GM18861 (cell line): ENCODE results near the gene DOCK4.

ENCODE experiments used
- ATAC-seq: cut with Tn5 transposase; IDR thresholded peaks from one replicate; pipeline ENCODE4 v1.9.1; 2021; ENCODE audit not compliant: unreplicated experiment

The DOCK4 gene

GRCh38 chr7:112162142-112162766 lies 43.9 kb downstream of the DOCK4 start:
- no peak for ATAC-seq

DNA sequence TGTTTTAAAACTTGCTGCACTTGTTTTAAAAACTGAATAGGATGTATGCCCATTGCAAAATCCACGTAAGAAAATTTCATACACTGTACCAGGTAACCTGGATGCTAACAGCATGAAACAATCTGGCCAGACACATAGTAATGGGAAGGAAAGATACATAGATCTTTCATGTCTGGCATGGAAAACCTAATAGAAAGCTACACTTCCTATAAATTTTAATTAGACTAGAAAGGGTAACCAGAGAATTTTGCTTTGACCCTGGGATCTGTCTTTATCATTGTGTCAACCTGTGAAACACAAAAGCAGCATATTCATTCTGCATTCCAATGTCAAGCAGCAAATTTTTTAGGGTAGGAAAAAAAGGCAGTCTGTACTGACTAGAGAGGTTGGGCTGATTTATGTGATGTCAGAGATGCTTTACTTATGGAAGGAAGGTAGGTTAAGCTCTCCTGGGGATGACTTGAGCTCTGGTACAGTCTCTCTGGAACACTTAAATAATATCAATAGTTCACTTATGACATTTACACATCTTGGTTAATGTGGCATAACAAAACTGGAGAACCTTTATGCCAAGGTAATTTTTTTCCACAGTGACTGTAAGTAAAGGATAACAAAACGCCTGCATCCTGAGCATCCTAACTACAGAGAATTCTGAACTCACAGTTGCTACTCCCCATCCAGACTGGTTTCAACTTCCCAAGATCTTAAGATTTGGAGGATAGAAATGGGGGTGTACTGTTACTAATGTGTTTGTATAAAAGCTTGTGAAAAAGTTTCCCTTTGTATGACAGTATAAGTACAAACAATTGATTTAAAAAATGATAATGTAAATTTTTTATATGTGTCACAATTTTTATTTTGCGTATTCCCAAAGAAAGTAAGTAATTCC lies 44.7 kb downstream of the DOCK4 start:
- ATAC-seq = no peak

GRCh38 chr7:112160771-112161150 lies 45.4 kb downstream of the DOCK4 start:
- no peak for ATAC-seq

DNA sequence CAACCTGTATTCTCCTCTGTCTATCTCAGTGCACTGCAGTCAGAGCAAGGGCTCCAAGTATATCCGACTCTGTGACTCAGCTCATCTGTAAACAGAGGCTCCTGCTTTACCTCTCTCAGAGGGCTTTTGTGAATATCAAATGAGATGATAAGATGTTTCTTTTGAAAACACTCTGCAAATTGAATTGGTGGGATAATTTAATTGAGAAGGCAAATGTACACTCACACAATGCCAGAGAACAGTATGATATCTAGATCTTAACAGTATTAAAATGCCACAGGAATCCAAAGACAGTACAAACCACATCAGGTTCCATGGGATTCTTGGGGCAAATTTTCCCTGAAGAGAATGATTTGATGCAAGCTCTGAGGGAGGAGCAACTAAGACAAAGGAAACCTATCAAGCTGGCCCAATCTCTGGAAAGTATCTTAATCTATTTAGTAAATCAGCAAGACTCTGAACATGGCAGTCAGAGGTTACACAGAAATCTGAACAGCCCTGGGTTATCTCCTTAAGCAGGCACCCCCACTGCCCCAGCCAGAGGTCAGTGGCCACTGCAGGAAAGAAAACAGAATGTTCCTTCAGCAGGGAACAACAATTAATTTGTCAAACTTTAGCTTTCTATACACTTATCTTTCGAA lies 45.9 kb downstream of the DOCK4 start:
- no peak for ATAC-seq

GRCh38 chr7:112159351-112159750 lies 46.8 kb downstream of the DOCK4 start:
- ATAC-seq = no peak

- ATAC-seq = no peak
Measured at GRCh38 chr7:112157072-112157471, 49.1 kb downstream of the DOCK4 start.

DNA sequence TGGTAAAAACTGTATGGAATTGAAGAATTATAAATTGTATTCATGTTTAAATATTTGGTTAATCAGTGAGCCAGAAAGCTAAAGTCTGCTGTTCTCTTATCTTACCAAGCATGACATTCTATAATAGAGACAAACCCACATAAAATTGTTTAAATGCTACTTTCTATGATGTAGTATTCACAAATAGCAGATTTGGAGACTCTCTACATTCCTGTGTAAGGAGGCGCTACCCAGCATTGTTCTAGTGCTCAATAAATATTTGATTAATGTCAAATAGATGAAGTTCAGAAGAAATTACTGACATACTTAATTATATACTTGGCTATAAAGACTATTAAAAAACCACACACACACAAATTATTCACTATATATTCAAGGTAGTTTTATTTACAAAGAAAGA lies 49.8 kb downstream of the DOCK4 start:
- ATAC-seq = no peak

DNA sequence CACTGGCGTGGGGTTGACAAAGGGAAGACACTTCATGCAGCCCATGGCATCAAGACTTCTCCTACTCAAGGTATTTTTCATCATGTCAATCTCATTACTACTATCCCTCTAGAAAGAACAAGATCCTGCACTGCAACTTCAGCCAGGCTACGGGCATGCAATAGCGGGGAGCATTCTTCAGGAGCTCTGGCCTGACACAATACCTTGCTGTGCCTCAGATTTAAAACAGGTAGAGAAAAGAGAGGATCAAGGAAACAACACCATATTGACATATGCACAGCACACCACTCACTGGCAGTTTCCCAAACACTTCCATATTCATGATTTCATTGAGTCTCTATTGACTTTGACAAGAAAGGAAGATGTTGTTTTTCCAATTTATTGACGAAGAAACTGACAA lies 51.5 kb downstream of the DOCK4 start:
- ATAC-seq = no peak

GRCh38 chr7:112152186-112152585 lies 54.0 kb downstream of the DOCK4 start:
- ATAC-seq = no peak

GRCh38 chr7:112150823-112151641 lies 55.2 kb downstream of the DOCK4 start:
- no peak for ATAC-seq

DNA sequence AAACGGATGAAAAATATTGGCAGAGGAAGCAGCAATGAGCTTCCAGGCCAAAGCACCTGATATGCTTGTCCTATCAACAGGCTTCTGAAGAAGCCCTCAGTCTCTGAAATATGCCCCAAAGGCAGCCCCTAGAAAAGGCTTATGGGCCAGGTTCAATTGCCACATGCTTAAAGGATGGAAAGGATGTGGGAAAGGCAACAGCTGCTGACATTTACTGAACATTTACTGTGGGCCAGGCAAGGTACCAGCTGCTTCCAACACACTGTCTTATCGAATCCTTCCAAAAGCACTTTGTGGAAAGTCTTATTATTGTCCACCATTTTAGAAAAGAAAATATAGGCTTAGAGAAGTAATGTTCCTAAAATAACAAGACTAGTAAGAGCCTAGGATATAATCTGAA lies 56.5 kb downstream of the DOCK4 start:
- ATAC-seq = no peak

- no peak for ATAC-seq
Measured at GRCh38 chr7:112147793-112148361, 58.3 kb downstream of the DOCK4 start.

- no peak for ATAC-seq
Measured at GRCh38 chr7:112145206-112145605, 61.0 kb downstream of the DOCK4 start.

DNA sequence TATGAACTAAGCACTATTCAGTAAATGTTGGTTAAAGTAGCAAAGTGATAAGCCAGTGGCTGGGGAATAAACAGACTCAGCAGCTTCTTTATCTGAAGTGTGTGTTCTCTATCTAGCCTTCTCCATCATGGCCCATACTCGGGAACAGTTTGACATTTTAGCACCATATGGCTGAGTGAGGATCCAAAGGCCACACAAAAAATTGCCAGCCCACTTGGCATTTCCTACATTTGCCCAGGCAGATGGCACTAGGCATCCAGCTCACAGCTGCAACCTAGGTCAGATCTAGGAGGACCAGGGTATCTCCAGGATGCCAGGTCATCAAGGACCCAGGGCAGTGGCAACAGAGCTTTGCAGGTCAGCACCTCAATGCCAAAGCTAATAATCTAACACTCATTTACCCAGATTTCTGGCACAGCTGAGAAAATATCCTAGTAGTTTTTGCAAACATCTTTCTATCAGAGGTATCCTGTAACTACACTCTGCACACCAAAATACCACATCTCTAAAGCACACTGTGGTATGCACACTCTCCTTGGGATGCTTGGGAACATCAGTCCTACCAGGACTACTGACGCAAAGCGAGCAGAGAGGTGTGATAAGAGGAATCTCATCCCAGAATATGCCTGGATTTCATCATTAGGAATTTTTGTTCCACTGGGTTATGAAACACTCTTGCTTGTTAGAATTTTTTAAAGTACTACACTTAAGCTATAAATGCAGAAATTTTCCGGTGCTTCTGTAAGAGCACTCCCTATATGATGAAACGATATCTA lies 61.7 kb downstream of the DOCK4 start:
- ATAC-seq = no peak

GRCh38 chr7:112143582-112143981 lies 62.6 kb downstream of the DOCK4 start:
- no peak for ATAC-seq

DNA sequence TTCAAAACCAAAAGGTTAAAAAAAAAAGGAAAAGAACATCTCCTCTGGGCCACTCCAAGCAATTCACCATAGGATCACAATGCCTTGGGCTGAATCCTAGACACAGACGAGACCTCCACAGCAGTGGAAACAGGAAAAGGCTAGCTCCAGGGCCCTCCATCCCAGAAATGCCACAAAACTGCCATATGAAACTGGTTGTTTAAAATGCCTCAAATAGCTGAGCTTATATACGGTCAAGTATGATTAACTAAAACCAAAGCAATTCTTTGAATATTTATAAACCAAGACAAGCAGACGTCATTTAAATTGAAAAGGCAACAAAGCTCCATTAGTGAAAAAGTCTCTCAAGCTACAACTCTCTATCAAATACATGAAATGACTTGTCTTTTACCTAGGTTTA lies 63.1 kb downstream of the DOCK4 start:
- ATAC-seq = no peak

DNA sequence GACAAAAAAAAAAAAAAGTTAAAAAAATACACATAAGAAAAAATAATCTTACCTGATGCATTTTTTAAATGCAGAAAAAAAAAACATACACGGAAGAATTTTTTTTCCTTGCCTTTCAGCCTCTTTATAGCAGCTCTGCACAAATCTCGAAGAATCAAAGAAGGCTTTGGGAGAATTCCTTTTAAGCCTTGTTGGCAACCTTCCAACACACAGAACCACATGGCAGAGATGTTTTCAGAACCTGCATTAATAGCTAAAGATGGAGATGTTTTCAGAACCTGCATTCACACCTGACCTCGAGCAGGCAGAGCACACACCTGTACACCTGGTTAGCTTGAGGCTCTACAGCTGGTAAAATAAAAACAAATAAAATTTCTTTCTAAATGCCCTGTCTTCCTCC lies 65.6 kb downstream of the DOCK4 start:
- no peak for ATAC-seq

DNA sequence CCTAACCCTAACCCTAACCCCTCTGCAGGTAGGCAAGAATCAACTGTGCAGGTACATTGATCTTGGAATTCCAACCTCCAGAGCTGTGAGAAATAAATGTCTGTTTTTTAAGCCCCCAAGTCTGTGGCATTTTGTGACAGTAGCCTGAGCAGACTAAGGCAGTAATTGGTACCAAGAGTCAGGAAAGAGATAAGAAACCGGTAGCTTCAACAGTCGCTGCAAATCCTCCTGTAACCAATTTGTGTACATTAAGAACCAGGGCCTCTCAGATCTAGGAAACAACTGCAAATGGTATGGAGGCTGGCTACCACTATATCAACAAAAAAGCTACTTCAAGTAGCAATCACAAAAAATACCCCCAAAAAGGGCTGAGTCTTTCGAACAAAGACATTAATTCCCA lies 67.3 kb downstream of the DOCK4 start:
- no peak for ATAC-seq

DNA sequence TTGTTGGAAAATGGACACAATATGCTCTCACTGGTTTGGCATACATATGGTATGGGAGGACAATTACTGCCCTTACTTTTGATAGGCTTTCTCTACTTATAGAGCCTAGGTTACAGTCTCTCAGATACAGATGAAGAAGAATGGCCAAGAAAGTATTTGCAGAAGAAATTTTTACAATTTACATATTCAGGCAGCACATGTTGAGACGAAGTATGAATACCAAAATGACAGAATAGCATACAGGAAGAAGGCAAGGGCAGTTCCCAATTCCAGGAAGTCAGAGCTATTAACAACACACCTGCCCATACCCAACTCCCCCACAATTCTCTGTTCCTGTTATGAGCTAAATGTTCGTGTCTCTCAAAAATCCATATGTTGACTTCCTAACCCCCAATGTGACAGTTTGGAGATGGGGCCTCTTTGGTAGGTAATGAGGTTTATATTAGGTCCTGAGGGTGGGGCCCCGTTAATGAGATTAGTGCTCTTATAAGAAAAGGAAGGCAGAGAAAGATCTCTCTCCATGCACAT lies 67.8 kb downstream of the DOCK4 start:
- ATAC-seq = no peak
